Keratinocyte (primary cell): Measurements from ENCODE around the gene PRKCH. TPM values are rescaled to one million over a fixed set of nuclear protein-coding genes. Genes with fewer than 3 reads are reported as not detected.

ENCODE experiments used
- DNase-seq: peaks from one replicate; pipeline ENCODE4 v3.0.0-alpha.2; 2011; ENCODE audit warnings: low read depth, missing footprints, low spot score
- FAIRE-seq: peaks from 2 replicates; lab custom pipeline; 2011; peaks lifted over from hg19 to GRCh38; lab: Jason Lieb, UNC
- H2AFZ ChIP-seq: 2 replicates; pipeline ENCODE4 v1.6.0; 2012; ENCODE audit warnings: low read length, control low read depth, inconsistent platforms; ENCODE audit not compliant: control insufficient read depth
- H3K27ac ChIP-seq: 2 replicates; pipeline ENCODE4 v1.5.1; 2011; ENCODE audit warnings: low read length; ENCODE audit not compliant: control insufficient read depth, insufficient read depth
- H3K27me3 ChIP-seq: 3 replicates; pipeline ENCODE4 v1.6.0; 2011; ENCODE audit warnings: low read length; ENCODE audit not compliant: control insufficient read depth, insufficient read depth; ENCODE audit errors: extremely low read depth
- H3K36me3 ChIP-seq, 2 experiments: 2 replicates in 1 of 2; 3 replicates in 1 of 2; pipeline ENCODE4 v1.5.1; 2011; ENCODE audit warnings: low read length in 2 of 2, mild to moderate bottlenecking in 1 of 2; ENCODE audit not compliant: control insufficient read depth in 2 of 2, insufficient read depth in 2 of 2; ENCODE audit errors: extremely low read depth in 1 of 2
- H3K4me1 ChIP-seq: 3 replicates; pipeline ENCODE4 v1.5.1; 2011; ENCODE audit warnings: low read length; ENCODE audit not compliant: control insufficient read depth, insufficient read depth; ENCODE audit errors: extremely low read depth
- H3K4me2 ChIP-seq: 3 replicates; pipeline ENCODE4 v1.6.0; 2011; ENCODE audit warnings: low read depth, low read length; ENCODE audit not compliant: control insufficient read depth, insufficient read depth; ENCODE audit errors: extremely low read depth
- H3K4me3 ChIP-seq, 3 experiments: fragments of 200-600 bp in 1 of 3; sonication (generic) in 1 of 3; 2 replicates in 2 of 3; 3 replicates in 1 of 3; pipeline ENCODE4 v1.5.1; 2011 to 2016; ENCODE audit warnings: low read length in 3 of 3, mild to moderate bottlenecking in 3 of 3, control low read depth in 2 of 3, inconsistent platforms in 1 of 3, low read depth in 1 of 3, mixed read lengths in 1 of 3, mixed run types in 1 of 3, moderate library complexity in 1 of 3; ENCODE audit not compliant: control insufficient read depth in 2 of 3, insufficient read depth in 2 of 3; ENCODE audit errors: extremely low read depth in 1 of 3
- H3K79me2 ChIP-seq: 2 replicates; pipeline ENCODE4 v1.6.0; 2012; ENCODE audit warnings: low read length; ENCODE audit not compliant: control insufficient read depth, insufficient read depth
- H3K9ac ChIP-seq: 3 replicates; pipeline ENCODE4 v1.6.0; 2011; ENCODE audit warnings: low read length; ENCODE audit not compliant: control insufficient read depth, insufficient read depth; ENCODE audit errors: extremely low read depth
- H3K9me1 ChIP-seq: 3 replicates; pipeline ENCODE4 v1.6.0; 2011; ENCODE audit warnings: low read length; ENCODE audit not compliant: control insufficient read depth, insufficient read depth; ENCODE audit errors: extremely low read depth
- H3K9me3 ChIP-seq: 2 replicates; pipeline ENCODE4 v1.5.1; 2012; ENCODE audit warnings: low read depth, low read length; ENCODE audit not compliant: control insufficient read depth
- H4K20me1 ChIP-seq: 3 replicates; pipeline ENCODE4 v1.6.0; 2011; ENCODE audit warnings: low read length; ENCODE audit not compliant: control insufficient read depth, insufficient read depth; ENCODE audit errors: extremely low read depth
- CTCF ChIP-seq, 3 experiments: IDR thresholded peaks in 1 of 3; conservative IDR thresholded peaks in 1 of 3; optimal IDR thresholded peaks in 1 of 3; 2 replicates in 2 of 3; 3 replicates in 1 of 3; pipeline versions ENCODE3 to v1.5.1; 2011; ENCODE audit warnings: low read length in 3 of 3, mild to moderate bottlenecking in 3 of 3, moderate library complexity in 2 of 3, control low read depth in 1 of 3, inconsistent platforms in 1 of 3; ENCODE audit not compliant: insufficient read depth in 2 of 3; ENCODE audit errors: extremely low read depth in 1 of 3
- EZH2 ChIP-seq: IDR thresholded peaks from one replicate; pipeline ENCODE4 v1.6.1; 2012; ENCODE audit warnings: inconsistent platforms, mild to moderate bottlenecking, low read length, moderate library complexity
- dilution Hi-C: fragments of 300-500 bp; cut with MboI; formaldehyde crosslinking; loops from one replicate; pipeline ENCODE4 v1.7.0; 2020; ENCODE audit warnings: low sequenced_read_pairs; ENCODE audit not compliant: extremely low pct_ligation_motif_present
- polyA plus RNA-seq, 5 experiments: library from polyadenylated mRNA; depleted of rRNA in 3 of 5; stranded (reverse) in 3 of 5; stranded (forward) in 1 of 5; unstranded in 1 of 5; fragments of >200 nt; gene quantifications; 1 replicate in 1 of 5; 2 replicates in 3 of 5; 3 replicates in 1 of 5; pipeline versions ENCODE4 v1.2.1 to v1.2.3, GENCODE V29; 2011 to 2012; ENCODE audit warnings: missing spikeins in 2 of 5, low read depth in 1 of 5, low replicate concordance in 1 of 5

PRKCH gene
- polyA plus RNA-seq, 1 donor (not counting 4 experiments of a cell fraction or from before 2014, with no cell fraction given): 13.7 TPM

GRCh38 chr14:61466249-61466904, 145.0 kb downstream of the PRKCH start:
- H3K79me2 ChIP-seq: no peaks in the 10 kb centered on the region
- peak overlapping the region; percentile 7 for H3K4me2 ChIP-seq
- peak overlapping the region; percentile 7 for H3K9ac ChIP-seq
- dilution Hi-C loops: loop anchor here (10.0 kb wide), 1 partner anchor 278 kb away; no protein-coding TSS in a partner anchor
- H3K9me3 ChIP-seq: no peaks in the 10 kb centered on the region
- H4K20me1 ChIP-seq: no peaks in the 10 kb centered on the region
- H3K36me3 ChIP-seq: no peaks in the 10 kb centered on the region
- no peaks in the 10 kb centered on the region for H3K27me3 ChIP-seq
- H2AFZ ChIP-seq: no peak overlapping the region
- H3K27ac ChIP-seq: peak overlapping the region; percentile 45
- peak; percentile 63 for FAIRE-seq
- peak; percentile 65 for DNase-seq
- H3K9me1 ChIP-seq: no peaks in the 10 kb centered on the region
- TF ChIP-seq CTCF (optimal IDR thresholded peaks at IDR 0.05 in 1 of 3, IDR thresholded peaks at IDR 0.05 in 1 of 3, conservative IDR thresholded peaks at IDR 0.05 in 1 of 3; ENCODE audit: extremely low read depth in 1 of 3, insufficient read depth in 2 of 3, low read length in 3 of 3) (no peak), EZH2 (no peak)
- no peak overlapping the region for H3K4me3 ChIP-seq
- H3K4me1 ChIP-seq: peaks cover 64% of the 10 kb centered on the region

GRCh38 chr14:61466905-61467280, 145.5 kb downstream of the PRKCH start:
- H3K9ac ChIP-seq: no peak overlapping the region
- dilution Hi-C loops: loop anchor here (10.0 kb wide), 1 partner anchor 278 kb away; no protein-coding TSS in a partner anchor

More at GRCh38 chr14:61466905-61467280, 145.5 kb downstream of the PRKCH start:
- H2AFZ ChIP-seq: no peak overlapping the region
- DNase-seq: no peak
- TF ChIP-seq CTCF (optimal IDR thresholded peaks at IDR 0.05 in 1 of 3, IDR thresholded peaks at IDR 0.05 in 1 of 3, conservative IDR thresholded peaks at IDR 0.05 in 1 of 3; ENCODE audit: extremely low read depth in 1 of 3, insufficient read depth in 2 of 3, low read length in 3 of 3) (no peak), EZH2 (no peak)
- H3K27me3 ChIP-seq: no peaks in the 10 kb centered on the region
- no peak overlapping the region for H3K4me3 ChIP-seq
- H3K4me1 ChIP-seq: peaks cover 63% of the 10 kb centered on the region
- no peaks in the 10 kb centered on the region for H3K79me2 ChIP-seq
- H3K9me3 ChIP-seq: no peaks in the 10 kb centered on the region
- no peaks in the 10 kb centered on the region for H3K9me1 ChIP-seq
- no peak overlapping the region for H3K4me2 ChIP-seq
- H3K36me3 ChIP-seq: no peaks in the 10 kb centered on the region
- no peak for FAIRE-seq
- H3K27ac ChIP-seq: no peak overlapping the region
- no peaks in the 10 kb centered on the region for H4K20me1 ChIP-seq
